ENCODE data around the gene ERG28.

DNA sequence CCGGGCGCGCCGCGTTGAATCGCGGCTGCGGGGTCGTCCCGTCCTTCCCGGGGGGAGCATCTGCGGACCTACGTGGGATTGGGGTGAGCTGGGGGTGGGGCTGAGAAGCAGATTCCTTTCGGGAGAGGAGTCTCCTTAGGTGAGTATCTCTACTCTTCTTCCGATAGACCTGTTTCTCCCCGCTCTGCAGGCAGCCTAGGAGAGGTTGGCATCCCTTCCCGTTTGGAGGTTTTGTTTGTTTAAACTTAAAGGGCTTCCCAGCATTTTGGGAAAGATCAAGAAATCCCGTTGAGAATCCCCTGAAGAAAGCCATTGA lies 781 bp upstream of the ERG28 start:
- no peak for TF ChIP-seq POLR2A (IDR thresholded peaks at IDR 0.05; ENCODE audit: low read length)
- no peak for TF ChIP-seq GATA1 (IDR thresholded peaks at IDR 0.05; ENCODE audit: low read depth, low read length)
